NCI-H446 (cell line): ENCODE data around the gene NKD2.
"Not testable (repeated sequence)": the region's sequence is repeated elsewhere in the genome, so short reads cannot be mapped to it uniquely, and the experiment has no call there.

Source experiments
- DNase-seq, 2 experiments: peaks; one replicate each; lab custom pipeline; 2025; lab: John Stamatoyannopoulos, UW

NKD2 gene, protein sequence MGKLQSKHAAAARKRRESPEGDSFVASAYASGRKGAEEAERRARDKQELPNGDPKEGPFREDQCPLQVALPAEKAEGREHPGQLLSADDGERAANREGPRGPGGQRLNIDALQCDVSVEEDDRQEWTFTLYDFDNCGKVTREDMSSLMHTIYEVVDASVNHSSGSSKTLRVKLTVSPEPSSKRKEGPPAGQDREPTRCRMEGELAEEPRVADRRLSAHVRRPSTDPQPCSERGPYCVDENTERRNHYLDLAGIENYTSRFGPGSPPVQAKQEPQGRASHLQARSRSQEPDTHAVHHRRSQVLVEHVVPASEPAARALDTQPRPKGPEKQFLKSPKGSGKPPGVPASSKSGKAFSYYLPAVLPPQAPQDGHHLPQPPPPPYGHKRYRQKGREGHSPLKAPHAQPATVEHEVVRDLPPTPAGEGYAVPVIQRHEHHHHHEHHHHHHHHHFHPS

DNA sequence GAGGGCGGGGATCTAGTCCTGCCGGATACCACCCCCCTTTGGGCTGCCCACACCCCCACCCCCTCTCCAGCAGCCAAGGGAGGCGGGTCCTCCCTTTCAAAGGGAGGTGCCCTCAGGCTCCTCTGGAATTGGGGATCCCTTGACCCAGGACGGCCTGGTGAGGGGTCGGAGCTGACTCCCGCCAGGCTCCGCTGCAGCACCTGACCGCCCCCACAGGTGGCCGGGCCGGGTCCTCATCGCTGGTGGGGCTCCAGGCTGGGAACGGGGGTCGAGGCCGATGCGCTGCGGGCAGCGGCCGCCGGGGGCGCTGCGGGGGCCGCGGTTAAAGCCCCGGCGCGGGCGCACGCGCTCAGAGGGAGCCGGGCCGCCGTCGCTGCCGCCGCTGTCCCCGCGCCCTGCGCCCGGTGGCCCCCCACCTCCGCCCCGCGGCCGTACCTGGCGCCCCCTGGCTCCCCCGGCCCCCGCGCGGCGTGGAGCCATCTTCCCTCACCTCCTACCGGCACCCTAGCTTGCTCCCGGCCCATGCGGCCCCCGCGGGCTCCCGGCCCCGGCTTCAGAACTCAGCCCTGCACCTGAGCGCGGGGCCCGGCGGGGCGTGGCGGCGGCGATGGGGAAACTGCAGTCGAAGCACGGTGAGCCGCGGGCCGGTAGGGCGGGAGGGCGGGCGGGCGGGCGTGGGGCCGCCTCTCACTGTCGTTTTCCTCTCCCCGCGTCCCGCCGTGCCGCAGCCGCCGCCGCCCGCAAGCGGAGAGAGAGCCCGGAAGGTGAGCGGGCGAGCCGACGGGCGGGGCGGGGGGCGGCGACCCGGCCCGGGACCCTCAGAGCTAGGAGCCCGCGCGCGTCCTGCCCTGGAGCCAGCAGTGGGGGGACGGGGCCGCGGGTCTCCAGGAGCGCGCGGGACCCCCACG, at the start of gene NKD2:
NKD2 (plus strand) TSS at position 352 of the 908 bp plus-strand sequence; CDS start at position 608, 256 bp downstream.
- DNase-seq, result no peak

DNA sequence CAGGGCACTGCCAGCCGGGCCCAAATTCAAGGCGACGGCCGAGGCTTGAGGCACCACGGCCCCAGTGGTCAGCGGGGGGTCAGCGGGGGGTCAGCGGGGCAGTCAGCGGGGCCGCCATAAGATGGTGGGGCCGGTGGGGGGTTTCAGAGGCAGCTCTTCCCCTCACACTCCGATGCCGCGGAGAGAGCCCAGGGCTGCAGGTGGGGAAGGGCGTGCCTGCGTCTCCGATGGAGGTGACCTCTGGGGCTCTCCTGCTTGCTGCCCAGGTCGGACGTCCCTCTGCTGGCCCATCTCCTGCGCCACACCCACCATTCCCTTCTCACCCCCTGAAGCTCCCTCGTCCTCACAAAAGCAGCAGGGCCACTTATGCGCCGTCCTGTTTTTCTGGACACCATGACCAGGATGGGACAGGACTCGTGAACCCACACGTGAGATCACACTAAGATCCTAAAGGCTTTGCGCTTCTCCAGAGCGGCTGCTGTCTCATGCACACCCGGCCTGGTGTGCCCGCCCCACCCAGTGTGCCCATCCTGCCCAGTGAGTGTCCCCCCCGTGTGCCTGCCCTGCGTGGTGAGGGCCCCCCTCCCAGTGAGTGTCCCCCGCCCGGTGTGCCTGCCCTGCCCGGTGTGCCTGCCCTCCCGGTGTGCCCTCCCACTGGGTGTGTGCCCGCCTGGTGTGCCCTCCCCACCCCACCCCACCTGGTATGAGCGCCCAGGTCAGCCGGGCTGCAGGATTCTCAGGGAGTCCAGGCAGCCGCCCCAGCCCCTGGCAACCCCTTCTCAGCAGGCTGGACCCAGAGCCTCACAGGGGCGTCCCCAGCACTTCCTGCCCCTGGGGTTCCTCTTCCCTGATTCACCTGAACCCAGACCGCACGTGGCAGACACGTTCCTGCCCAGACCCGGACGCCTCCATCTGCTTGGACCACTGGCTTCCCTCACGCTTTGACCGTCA, 48.7 kb upstream of the NKD2 start:
- no peak for DNase-seq

DNA sequence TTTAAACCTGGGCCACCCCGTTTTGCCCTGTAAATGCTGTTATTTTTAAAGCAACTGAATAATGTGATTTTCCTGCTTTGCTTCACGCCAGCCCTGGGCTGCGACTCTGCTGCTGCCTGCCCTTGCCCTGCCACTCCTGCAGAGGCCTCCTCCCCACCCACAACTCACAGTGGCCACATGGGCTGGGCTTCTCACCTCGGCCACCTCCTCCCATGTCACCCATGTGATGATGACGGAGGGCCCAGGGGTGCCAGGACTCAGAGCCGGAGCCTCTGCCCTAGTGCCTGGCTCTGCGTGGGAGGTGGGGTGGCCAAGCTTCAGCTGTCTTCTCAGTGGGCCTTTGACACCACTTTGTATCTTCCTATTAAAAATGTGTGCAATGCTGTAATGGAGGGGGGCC, 48.1 kb upstream of the NKD2 start:
- DNase-seq, result no peak

DNA sequence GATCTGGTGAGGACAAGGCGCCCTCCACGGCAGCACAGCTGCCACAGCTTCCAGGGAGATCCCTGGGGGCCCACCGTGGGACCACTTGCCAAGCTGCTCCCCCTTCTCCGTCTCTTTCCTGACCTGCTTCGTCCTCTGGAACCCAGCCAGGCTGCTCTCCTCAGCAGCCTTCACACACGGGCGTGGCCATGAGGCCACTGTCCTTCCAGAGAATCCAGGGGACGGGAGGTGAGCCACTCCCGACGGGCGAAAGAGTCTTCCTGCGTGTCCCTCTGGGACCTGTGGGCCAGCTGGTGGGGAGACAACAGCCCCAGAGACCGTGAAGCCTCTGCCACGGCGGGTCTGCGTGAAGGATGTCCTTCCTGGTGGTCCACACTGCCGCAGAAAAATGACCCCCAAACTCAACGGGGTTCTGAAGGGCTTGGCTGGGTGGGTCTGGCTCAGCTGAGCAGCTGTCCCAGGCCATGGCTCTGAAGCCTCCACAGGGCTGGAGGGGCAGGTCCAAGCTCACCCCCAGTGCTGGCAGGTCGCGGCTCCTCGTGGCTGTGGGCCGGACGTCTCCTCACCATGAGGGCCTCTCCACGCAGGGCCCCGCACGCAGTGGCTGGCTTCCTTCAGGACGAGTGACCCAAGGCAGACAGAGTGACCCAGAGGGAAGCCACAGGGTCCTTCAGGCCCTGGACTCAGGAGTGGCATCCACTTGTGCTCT, 47.4 kb upstream of the NKD2 start:
- DNase-seq, result no peak

DNA sequence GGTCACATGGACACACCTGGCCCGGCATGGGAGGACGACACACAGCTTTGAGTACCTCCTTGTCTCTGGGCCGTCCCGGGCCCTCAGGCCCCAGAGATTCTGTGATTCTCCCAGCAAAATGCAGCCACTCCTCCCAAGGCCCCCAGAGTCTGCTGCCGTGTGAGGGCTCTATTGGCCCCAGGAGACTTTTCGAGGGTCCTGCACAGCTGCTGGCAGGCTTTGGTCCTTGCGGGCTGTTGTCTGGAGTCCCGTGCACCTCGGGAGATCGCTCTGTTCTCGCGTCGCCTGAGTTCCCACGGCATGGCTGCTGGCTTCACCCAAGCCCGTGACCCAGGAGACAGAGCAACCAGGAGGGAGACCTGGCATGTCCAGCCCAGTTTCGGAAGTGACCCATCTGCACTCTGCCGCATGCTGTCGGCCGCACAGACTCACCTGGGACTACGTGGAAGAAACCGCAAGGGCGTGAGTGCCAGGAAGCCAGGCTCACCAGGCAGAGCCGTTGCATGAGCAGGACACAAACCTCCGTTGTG, 46.8 kb upstream of the NKD2 start:
- no peak for DNase-seq

DNA sequence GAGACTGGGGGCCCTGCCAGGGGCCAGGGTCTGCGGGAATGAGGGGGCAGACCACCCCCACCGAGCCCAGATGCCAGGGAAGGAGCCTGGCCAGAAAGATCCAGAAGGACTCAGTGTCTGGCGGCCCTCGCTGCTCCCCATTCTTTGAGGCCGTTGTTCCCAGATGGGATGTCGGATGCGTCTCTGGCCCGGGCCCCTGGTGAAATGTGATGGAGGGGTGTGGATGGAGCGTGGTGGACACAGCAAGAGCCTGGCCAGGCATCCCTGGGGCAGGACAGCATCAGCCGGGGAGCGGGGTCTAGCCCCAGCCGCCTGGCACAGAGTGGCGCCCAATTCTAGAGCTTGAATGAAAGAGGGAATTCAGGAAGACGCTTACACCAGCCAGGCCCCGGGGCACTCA, 46.2 kb upstream of the NKD2 start:
- DNase-seq, result no peak

DNA sequence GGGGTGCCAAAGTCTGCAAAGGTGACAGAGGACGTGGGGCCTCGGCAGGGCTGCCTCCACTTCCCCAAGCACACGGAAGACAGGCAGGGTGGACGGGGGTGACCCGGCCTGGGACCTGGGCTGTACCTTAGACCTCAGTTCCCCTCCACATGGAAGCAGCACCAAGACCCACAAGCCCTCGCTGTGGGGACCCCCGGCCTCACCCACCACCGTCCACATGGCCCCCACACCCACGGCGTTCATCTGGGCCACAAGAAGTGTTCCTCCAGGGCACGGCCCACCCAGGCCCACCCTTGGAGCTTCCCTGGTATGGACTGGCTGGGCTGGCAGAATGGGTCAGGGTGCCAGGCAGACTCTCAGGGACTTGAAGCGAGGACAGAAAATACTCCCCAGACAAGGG, 45.8 kb upstream of the NKD2 start:
- no peak for DNase-seq

DNA sequence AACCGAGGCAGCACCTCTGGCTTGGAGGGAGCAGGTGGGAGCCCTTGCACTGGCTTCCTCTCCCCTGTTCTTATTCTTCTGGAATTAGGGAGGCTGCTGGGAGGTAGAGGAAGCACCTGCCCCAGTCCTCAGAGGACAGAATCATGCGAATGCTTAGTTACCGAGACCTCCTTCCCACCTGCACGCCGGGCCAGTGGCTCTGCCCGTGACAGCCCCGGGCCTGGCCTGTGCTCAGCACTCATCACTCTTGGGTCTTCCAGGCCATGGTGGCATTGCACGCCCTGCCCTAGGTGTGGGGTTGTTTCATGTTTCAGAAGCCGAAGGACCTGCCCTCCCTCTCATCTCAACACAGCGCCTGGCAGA, 45.3 kb upstream of the NKD2 start:
- no peak for DNase-seq

DNA sequence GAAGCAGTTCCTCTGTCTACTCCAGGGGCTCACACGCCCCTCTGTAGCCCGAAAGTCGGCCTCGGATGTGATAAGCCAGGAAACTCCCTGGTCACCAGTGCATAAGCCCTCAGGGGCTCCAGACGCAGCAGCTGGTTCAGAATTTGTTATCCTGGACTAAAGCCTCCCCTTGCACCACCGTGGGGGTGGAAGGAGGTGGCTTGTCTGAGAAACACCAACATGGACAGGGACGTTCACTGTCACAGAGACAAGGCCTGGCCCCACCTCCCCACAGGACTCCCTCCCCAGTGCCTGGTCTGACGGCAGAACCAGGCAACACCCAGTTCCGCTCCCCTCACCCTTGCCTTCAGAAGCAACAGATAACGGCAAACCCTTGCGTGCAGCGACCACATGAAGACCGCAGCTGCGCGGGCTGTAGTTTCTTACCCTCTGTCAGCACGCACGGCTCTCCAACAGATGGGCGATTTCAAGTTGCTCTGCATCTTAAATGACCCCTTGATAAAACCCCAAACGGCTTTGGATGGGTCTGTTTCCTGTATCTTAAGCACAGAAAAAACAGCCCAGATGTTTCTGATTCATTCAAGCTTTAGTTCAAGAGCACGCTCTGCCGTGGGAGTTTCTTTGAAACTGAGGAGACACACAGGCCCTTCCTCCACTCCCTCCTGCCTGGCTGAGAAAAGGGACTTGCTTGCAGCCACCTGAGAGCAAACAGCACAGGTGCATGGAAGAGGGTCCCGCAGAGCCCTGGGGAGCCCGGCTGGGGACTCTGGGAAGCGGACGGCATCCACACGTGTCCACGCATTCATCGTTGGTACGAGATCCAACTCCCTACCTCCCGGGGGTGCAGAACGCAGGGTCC, 44.7 kb upstream of the NKD2 start:
- no peak for DNase-seq

DNA sequence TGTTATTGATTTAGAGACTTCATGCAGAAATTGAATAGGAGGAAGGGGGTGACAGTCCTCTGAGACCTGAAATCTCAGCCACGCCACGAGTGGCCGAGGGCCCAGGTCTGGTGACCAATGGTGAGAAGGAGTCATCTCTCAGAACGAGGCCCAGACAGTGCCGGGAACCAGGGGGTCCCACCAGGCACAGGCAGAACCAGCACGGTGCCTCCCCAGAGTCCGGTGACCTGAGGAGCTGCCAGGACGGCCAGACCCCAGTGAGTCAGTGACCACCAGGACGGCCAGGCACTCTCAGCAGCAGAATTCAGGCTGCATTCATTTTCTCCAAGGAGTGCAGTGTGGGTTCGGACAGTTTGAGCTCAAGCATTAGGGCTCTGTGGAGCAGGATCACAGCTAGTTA, 43.8 kb upstream of the NKD2 start:
- no peak for DNase-seq

DNA sequence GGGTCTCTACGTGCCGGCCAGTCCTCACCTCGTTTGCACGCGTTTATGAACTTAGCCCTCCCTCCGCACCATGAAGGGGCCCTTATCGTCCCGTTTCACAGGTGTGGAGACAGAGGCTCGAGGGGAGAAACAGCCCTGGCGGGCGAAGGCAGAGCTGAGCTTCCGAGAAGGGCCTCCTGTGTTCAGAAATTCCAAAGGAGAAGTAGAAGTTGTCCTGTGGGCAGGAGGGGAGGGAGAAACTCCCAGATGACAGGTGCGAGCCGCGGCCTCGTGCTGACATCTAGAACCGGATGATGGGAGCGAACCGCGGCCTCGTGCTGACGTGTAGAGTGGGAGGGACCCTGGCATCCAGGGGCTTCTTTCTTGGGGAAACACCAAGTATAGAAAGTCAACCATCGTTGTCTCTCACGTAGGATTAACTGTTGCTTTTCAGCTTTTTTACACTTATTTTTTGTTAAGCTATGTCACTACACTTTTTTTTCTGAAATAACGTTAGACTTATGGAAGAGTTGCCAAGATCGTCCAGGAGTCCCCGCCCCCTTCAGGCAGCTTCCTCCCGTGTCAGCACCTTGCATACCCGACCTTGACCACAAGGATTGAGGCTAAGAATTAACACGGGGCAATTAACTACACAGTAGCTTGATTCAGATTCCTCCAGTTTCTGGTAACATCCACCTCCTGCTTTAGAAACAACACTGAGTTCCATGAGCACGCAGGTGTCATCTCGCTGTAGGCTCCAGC, 42.8 kb upstream of the NKD2 start:
- no peak for DNase-seq

DNA sequence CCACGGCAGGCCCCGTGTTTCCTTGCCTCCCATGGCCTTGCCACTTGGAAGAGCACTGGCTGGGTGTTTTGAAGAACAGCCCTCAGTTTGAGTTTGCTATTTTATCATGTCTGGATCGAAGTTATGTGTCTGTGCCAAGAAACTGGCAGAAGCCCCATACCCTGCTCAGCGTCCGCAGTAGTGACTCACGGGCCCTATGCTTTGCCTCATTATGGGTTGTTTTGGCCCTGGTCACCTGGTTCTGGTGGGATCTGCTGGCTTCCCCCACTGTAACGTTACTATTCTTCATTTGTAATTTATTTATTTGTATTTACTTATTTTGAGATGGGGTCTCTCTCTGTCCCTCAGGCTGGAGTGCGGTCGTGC, 42.3 kb upstream of the NKD2 start:
- DNase-seq, result no peak

DNA sequence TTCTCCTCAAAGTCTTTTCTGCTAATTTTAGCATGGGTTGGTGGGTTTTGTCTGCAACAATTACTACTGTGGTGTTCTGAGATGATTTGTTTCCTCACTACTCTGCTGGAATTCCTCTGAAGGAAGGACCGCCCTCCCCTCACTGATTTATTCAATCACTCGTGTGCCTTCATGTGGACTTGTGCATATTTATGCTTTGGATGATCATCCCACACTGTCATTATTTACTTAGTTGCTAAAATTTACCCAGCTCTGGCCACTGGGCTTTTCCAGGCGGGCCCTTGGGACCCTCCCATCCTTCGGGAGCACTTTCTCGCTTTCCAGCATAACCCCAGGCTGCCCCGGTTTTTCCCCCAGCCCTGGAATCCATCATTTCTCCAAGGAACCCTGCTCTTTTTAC, 41.7 kb upstream of the NKD2 start:
- DNase-seq, result no peak

DNA sequence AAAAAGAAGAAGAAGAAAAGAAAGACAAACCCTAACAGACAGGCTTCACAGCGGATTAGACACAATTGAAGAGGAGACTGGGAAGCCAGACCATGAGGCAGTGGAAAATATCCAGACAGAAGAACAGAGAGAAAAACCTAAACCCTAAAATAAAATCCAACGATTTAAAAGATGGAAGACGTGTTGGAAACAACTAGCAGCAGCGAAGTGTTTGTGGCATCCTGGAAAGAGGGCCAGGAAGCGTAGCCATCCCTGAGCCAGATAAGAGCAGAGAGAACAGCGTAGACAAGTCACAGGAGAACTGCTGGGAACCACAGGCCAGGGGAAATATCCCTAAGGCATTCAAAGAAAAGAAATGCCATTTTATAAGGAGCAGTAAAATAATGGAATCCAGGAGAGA, 39.7 kb upstream of the NKD2 start:
- no peak for DNase-seq

DNA sequence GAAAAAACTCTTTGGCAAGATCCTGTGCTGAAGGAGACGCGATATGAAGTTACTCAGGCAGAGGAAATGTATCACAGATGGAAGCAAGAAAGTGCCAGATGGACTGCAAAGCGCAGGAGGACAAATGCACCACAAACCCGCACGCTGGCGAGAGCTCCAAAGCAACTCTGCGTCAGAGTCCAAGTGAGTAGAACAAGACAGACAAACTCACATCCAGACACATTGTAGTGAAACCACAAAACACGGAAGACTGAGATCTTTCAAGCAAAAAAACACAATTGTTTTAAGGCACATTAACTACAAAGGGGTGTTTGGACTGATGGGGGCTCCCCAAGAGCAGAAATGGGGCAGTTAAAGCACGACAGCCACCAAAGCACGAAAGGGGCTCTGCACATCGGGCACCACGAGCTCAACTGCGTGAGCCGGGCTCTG, 39.2 kb upstream of the NKD2 start:
- DNase-seq, result peak; percentile 18 to 65

DNA sequence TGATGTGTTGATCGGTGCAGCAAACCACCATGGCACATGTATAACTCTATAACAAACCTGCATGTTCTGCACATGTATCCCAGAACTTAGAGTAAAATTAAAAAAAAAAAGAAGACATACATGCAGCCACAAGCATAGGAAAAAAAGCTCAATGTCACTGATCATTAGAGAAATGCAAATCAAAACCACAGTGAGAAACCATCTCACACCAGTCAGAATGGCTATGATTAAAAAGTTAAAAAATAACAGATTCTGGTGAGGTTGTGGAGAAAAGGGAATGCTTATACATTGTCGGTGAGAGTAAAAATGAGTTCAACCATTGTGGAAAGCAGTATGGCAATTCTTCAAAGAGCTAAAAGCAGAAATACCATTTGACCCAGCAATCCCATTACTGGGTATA, 36.0 kb upstream of the NKD2 start:
- DNase-seq, result not testable (repeated sequence)

DNA sequence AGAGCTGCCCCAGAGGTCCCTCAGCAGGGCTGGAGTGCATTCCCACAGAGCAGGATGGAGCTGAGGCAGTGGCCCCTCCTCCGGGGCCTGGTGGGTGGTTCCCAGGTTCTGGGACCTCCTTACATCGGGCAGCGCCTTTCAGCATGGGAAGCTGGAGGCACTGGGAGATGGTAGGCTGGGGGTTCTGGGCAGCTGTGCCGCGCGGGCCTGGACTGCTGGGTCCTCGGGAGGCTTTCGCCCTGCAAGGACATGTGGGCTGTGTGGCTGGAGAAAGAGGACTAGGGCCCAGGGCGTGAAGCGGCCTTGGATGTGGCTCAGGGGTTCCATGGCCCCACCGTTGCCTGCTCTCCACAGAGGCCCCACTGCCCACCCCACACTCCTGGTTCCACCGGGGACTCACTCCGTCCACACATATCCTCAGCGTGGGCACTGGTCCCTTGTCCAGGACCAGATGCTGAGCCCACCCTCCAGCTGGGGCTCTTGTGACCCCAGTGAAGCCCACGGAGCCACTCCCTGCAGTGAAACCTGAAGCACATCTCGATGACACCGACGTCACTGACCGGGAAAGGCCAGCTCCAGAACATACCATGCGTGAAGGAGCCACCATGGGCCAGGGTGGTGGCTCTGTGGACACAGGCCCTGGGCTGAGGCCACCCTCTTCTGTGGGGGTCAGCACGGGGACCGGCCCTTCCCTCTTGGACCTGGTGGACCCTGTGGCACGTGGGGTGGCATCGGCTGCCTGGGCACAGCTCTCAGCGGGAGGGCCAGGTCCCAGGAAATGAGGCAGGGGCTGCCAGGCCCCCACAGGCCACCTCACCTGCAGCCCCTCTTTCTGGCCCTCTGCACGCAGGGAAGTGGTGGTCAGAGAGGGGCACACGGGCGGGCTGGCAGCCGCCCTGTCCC, 31.5 kb upstream of the NKD2 start:
- DNase-seq, result no peak

DNA sequence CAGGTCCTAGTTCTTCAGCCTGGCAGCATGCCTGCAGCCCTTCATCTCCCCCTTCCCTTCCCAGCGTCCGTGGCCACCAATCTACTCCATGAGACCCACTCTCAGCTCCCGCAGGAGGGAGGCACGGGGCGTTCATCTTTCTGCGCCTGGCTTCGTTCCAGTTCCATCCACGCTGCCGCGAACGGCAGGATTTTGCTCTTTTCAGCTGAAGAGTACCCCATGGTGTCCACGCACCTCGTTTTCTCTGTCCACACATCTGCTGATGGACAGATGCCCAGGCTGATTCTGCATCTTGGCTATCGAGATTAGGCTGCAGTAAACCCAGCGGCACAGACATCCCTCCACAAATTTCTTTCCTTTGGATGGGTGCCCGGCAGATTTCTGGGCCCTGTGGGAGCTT, 30.5 kb upstream of the NKD2 start:
- no peak for DNase-seq
